PC-3 (cell line): Measurements from ENCODE around the gene MLST8. TPM values are rescaled to one million over a fixed set of nuclear protein-coding genes. Genes with fewer than 3 reads are reported as not detected.
A peak's percentile ranks its signal among the peaks of the same experiment; 100 is the strongest.

ENCODE experiments used
- ATAC-seq: fragments of 200-7000 bp; cut with Tn5 transposase; 2 replicates; pipeline ENCODE4 v1.9.1; 2020; ENCODE audit warnings: mild to moderate bottlenecking, moderate library complexity
- BruUV-seq: library from RNA; stranded (reverse); fragments of 400-500 nt; replicated peaks from 2 replicates; lab custom pipeline; 2021; lab: Mats Ljungman, UMichigan
- CTCF ChIA-PET: fragments of 300-600 bp; sonication (Branson Sonifier 250); formaldehyde crosslinking; loops from one replicate; lab custom pipeline; 2022; ENCODE audit warnings: antibody characterized with exemption; lab: Charles Lee
- POLR2A ChIA-PET: fragments of 300-600 bp; sonication (Branson Sonifier 250); formaldehyde crosslinking; loops from one replicate; lab custom pipeline; 2022; ENCODE audit warnings: antibody characterized with exemption; ENCODE audit not compliant: unreplicated experiment; lab: Charles Lee
- DNase-seq: peaks from one replicate; pipeline ENCODE4 v3.0.0-alpha.2; 2015
- H2AFZ ChIP-seq: fragments of 300-600 bp; sonication (generic); 2 replicates; pipeline ENCODE4 v1.6.0; 2016; ENCODE audit warnings: antibody characterized with exemption, low read length
- H3F3A ChIP-seq: fragments of 300-600 bp; sonication (generic); one replicate; pipeline ENCODE4 v1.6.0; 2017; ENCODE audit warnings: antibody characterized with exemption, low read length, control low read depth, mild to moderate bottlenecking; ENCODE audit not compliant: unreplicated experiment
- H3K27ac ChIP-seq: fragments of 300-600 bp; sonication (generic); 2 replicates; pipeline ENCODE4 v1.5.1; 2016; ENCODE audit warnings: mild to moderate bottlenecking, low read length
- H3K27me3 ChIP-seq: fragments of 300-600 bp; sonication (generic); 2 replicates; pipeline ENCODE4 v1.6.1; 2016; ENCODE audit warnings: low read length, mixed read lengths
- H3K36me3 ChIP-seq: fragments of 300-600 bp; sonication (generic); 2 replicates; pipeline ENCODE4 v1.6.1; 2016; ENCODE audit warnings: low read depth, mixed run types, low read length, mixed read lengths
- H3K4me1 ChIP-seq: fragments of 300-600 bp; sonication (generic); 2 replicates; pipeline ENCODE4 v1.5.1; 2016; ENCODE audit warnings: low read length; ENCODE audit not compliant: insufficient read depth
- H3K4me2 ChIP-seq: fragments of 300-600 bp; sonication (generic); 2 replicates; pipeline ENCODE4 v1.6.0; 2016; ENCODE audit warnings: low read length
- H3K4me3 ChIP-seq: fragments of 300-600 bp; sonication (generic); 2 replicates; pipeline ENCODE4 v1.5.1; 2016; ENCODE audit warnings: mild to moderate bottlenecking, low read length, mixed read lengths
- H3K79me2 ChIP-seq: fragments of 300-600 bp; sonication (generic); 2 replicates; pipeline ENCODE4 v1.6.1; 2017; ENCODE audit warnings: low read length, mixed read lengths
- H3K9ac ChIP-seq: fragments of 300-600 bp; sonication (generic); 2 replicates; pipeline ENCODE4 v1.6.0; 2016; ENCODE audit warnings: mild to moderate bottlenecking, low read length
- H3K9me2 ChIP-seq: fragments of 300-600 bp; sonication (generic); replicated peaks from 2 replicates; pipeline ENCODE4 v1.6.1; 2016; ENCODE audit warnings: mixed run types, low read length, mixed read lengths
- H3K9me3 ChIP-seq: fragments of 300-600 bp; sonication (generic); 2 replicates; pipeline ENCODE4 v1.6.1; 2016; ENCODE audit warnings: low read length, mixed read lengths
- H4K20me1 ChIP-seq: fragments of 300-600 bp; sonication (generic); 2 replicates; pipeline ENCODE4 v1.6.1; 2016; ENCODE audit warnings: low read length, mixed read lengths
- EZH2 ChIP-seq: fragments of 300-600 bp; sonication (generic); IDR thresholded peaks from one replicate; pipeline ENCODE4 v1.6.1; 2017; ENCODE audit warnings: antibody characterized with exemption, mild to moderate bottlenecking, low read length; ENCODE audit not compliant: unreplicated experiment
- EZH2phosphoT487 ChIP-seq: fragments of 300-600 bp; sonication (generic); IDR thresholded peaks from 2 replicates; pipeline ENCODE4 v1.6.1; 2018; ENCODE audit warnings: mild to moderate bottlenecking, antibody characterized with exemption, low read length, borderline replicate concordance
- intact Hi-C: fragments of 100-400 bp; cut with micrococcal nuclease; formaldehyde crosslinking; loops from 2 replicates; pipeline ENCODE4 v1.9.0; 2023
- total RNA-seq: library from RNA; depleted of rRNA; stranded (reverse); fragments of >200 nt; gene quantifications from 2 replicates; pipeline ENCODE4 v1.2.3, GENCODE V29; 2014
- TF ChIP-seq, protein P1 (sequence below): fragments of 300-600 bp; sonication (generic); conservative IDR thresholded peaks from 2 replicates; pipeline ENCODE4 v1.5.1; 2017; ENCODE audit warnings: antibody characterized with exemption, low read depth, mild to moderate bottlenecking, low read length

Gene MLST8
- total RNA-seq, 1 experiment from 2014 or later: 63.3 TPM

DNA sequence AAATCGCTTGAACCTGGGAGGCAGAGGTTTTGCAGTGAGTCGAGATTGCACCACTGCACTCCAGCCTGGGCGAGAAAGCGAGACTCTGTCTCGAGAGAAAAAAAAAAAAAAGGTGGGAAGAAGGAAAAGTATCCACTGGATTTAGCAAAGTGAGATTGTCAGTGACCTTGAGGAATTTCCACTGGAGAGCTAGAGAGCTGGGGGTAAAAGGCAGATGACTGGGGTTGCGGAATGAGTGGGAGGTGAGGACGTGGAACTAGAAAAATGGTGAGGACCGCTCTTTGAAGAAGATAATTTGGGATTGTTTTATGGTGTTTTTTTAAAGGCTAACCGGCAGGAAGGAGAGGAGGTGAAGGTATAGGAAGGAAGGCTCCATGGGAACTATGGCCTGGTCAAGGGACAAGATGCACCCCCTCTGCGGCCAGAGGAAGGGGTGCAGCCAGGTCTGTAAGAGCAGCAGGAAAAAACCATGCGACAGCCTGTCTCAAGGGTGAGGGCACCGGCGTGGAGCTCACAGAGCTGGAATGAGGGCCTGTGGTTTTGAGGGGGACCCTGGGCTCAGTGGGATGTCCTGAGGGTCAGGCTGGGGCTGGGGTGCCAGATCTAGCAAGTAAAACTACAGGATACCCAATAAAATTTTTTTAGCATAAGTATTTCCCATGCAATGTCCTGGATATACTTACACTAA lies 694 bp upstream of the MLST8 start:
- Histone ChIP-seq H3K4me3 (peak overlapping the region; percentile 85), H3K27ac (peak overlapping the region; percentile 69; the same call in 1 of the 2 replicates), H4K20me1 (no peaks in the 10 kb centered on the region), H3K9me3 (no peaks in the 10 kb centered on the region), H3K27me3 (no peaks in the 10 kb centered on the region), H3K4me1 (peaks cover 14% of the 10 kb centered on the region), H3K4me2 (peak overlapping the region; percentile 96), H3K9me2 (no peaks in the 10 kb centered on the region), H3K9ac (peak overlapping the region; percentile 96), H3K79me2 (peaks cover 25% of the 10 kb centered on the region), H2AFZ (peak overlapping the region; percentile 78; the same call in 1 of the 2 replicates), H3F3A (no peaks in the 10 kb centered on the region), H3K36me3 (no peaks in the 10 kb centered on the region)
- intact Hi-C loops: no loop called here
- DNase-seq: no peak
- ChIA-PET CTCF (no interaction called here), POLR2A (interaction anchor here (0.7 kb wide), 1 partner anchor 99 kb away, joined by 4 read pairs; no protein-coding TSS in a partner anchor)
- BruUV-seq: TSS peak; percentile 72
- TF ChIP-seq EZH2phosphoT487: no peak
- TF ChIP-seq, protein P1, sequence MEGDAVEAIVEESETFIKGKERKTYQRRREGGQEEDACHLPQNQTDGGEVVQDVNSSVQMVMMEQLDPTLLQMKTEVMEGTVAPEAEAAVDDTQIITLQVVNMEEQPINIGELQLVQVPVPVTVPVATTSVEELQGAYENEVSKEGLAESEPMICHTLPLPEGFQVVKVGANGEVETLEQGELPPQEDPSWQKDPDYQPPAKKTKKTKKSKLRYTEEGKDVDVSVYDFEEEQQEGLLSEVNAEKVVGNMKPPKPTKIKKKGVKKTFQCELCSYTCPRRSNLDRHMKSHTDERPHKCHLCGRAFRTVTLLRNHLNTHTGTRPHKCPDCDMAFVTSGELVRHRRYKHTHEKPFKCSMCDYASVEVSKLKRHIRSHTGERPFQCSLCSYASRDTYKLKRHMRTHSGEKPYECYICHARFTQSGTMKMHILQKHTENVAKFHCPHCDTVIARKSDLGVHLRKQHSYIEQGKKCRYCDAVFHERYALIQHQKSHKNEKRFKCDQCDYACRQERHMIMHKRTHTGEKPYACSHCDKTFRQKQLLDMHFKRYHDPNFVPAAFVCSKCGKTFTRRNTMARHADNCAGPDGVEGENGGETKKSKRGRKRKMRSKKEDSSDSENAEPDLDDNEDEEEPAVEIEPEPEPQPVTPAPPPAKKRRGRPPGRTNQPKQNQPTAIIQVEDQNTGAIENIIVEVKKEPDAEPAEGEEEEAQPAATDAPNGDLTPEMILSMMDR: no peak
- TF ChIP-seq EZH2: no peak
- ATAC-seq: no peak

DNA sequence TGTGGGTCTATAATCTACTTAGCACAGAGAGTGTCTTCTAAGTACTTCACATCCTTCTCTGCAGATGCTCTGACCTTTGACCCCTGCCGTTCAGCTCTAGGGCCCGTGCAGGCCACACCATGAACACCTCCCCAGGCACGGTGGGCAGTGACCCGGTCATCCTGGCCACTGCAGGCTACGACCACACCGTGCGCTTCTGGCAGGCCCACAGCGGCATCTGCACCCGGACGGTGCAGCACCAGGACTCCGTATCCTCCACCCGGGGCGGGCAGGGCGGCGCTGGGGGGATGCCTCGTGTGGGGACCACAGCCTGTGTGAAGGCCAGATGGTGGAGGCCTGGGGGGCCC lies 686 bp downstream of the MLST8 start:
- Histone ChIP-seq H3K9me3 (no peaks in the 10 kb centered on the region), H3K4me3 (peak overlapping the region; percentile 85), H2AFZ (peak overlapping the region; percentile 74), H3K79me2 (peaks cover 25% of the 10 kb centered on the region), H3K4me1 (peaks cover 14% of the 10 kb centered on the region), H3K27ac (peak overlapping the region; percentile 69), H3K9ac (peak overlapping the region; percentile 96), H3K9me2 (no peaks in the 10 kb centered on the region), H3K27me3 (no peaks in the 10 kb centered on the region), H4K20me1 (no peaks in the 10 kb centered on the region), H3K36me3 (no peaks in the 10 kb centered on the region), H3K4me2 (peak overlapping the region; percentile 96), H3F3A (no peaks in the 10 kb centered on the region)
- TF ChIP-seq EZH2phosphoT487 (no peak), EZH2 (no peak)
- TF ChIP-seq, protein P1: no peak
- DNase-seq: no peak
- ChIA-PET CTCF (no interaction called here), POLR2A (no interaction called here)
- TSS peak; percentile 55 for BruUV-seq
- intact Hi-C loops: no loop called here
- peak; percentile 41 for ATAC-seq

DNA sequence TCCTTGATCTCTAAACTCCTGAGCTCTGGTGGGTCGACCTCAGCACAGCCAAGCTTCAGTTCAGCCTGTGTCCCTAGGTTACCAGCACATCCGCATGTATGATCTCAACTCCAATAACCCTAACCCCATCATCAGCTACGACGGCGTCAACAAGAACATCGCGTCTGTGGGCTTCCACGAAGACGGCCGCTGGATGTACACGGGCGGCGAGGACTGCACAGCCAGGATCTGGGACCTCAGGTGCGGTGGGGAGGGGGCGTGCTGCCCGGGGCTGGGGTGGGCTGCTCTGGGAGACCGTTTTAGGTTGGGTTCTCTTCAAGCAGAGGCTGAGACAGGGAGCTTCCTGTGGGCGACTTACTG lies 1.1 kb downstream of the MLST8 start:
- Histone ChIP-seq H3K36me3 (no peaks in the 10 kb centered on the region), H3K79me2 (peaks cover 25% of the 10 kb centered on the region), H3K9me2 (no peaks in the 10 kb centered on the region), H3F3A (no peaks in the 10 kb centered on the region), H3K4me3 (peak overlapping the region; percentile 85), H4K20me1 (no peaks in the 10 kb centered on the region), H2AFZ (no peak overlapping the region), H3K4me1 (peaks cover 14% of the 10 kb centered on the region), H3K27me3 (no peaks in the 10 kb centered on the region), H3K9me3 (no peaks in the 10 kb centered on the region), H3K27ac (no peak overlapping the region), H3K4me2 (peak overlapping the region; percentile 96), H3K9ac (peak overlapping the region; percentile 96)
- ATAC-seq: no peak
- ChIA-PET POLR2A (no interaction called here), CTCF (interaction anchor here (0.5 kb wide), 1 partner anchor 10 kb away, joined by 4 read pairs; no protein-coding TSS in a partner anchor)
- TF ChIP-seq EZH2: no peak
- TF ChIP-seq, protein P1: no peak
- TF ChIP-seq EZH2phosphoT487: no peak
- DNase-seq: no peak
- no TSS peak for BruUV-seq
- intact Hi-C loops: no loop called here
